Measurements from ENCODE around the gene SLC38A11. TPM values are rescaled to one million over a fixed set of nuclear protein-coding genes. Genes with fewer than 3 reads are reported as not detected.

SLC38A11 gene
- polyA plus RNA-seq, 1 of the 3 experiments (the other 2 are of a cell fraction), result not detected

- Histone ChIP-seq H3K9me3 (no peaks in the 10 kb centered on the region), H4K20me1 (ENCODE audit: insufficient read depth) (no peaks in the 10 kb centered on the region), H2AFZ (ENCODE audit: low read depth) (no peak overlapping the region), H3K4me1 (ENCODE audit: control insufficient read depth in 1 of 2, insufficient read depth in 2 of 2, low read depth in 1 of 2, low read length in 1 of 2) (peaks cover 0 to 9% of the 10 kb centered on the region in 2 experiments; a peak in 2 of 4 replicates), H3K79me2 (ENCODE audit: insufficient read depth) (no peaks in the 10 kb centered on the region), H3K4me3 (ENCODE audit: low read depth in 2 of 2, low read length in 1 of 2) (no peak overlapping the region), H3K9ac (no peak overlapping the region), H3K36me3 (replicated peaks in 1 of 2; ENCODE audit: control insufficient read depth in 1 of 2, insufficient read depth in 2 of 2, low read length in 1 of 2) (no peaks in the 10 kb centered on the region), H3K27ac (ENCODE audit: low read depth in 2 of 2, low read length in 1 of 2) (no peak overlapping the region), H3K9me2 (no peaks in the 10 kb centered on the region), H3F3A (replicated peaks; ENCODE audit: insufficient read depth) (peaks cover 11% of the 10 kb centered on the region), H3K27me3 (ENCODE audit: insufficient read depth) (no peaks in the 10 kb centered on the region), H3K4me2 (no peak overlapping the region)
- CTCF ChIA-PET, result interaction anchor here (1.2 to 2.7 kb wide), 5 partner anchors 17 to 198 kb away, joined by 3 to 11 read pairs (median 5); no protein-coding TSS in a partner anchor
- 71% methylated on average over 4 of the region's 4 CpGs for WGBS (ENCODE audit: low lambda C conversion rate)
- TF ChIP-seq IRF3 (IDR thresholded peaks at IDR 0.05; ENCODE audit: low read depth, low read length), result no peak
- TF ChIP-seq RFX5 (IDR thresholded peaks at IDR 0.05; ENCODE audit: low read length), result no peak
- TF ChIP-seq TAF1 (IDR thresholded peaks at IDR 0.05; ENCODE audit: borderline replicate concordance, low read depth, low read length), result no peak
- no peak for TF ChIP-seq RCOR1 (IDR thresholded peaks at IDR 0.05; ENCODE audit: low read length)
- no peak for TF ChIP-seq USF1 (IDR thresholded peaks at IDR 0.05; ENCODE audit: borderline replicate concordance, low read depth)
- TF ChIP-seq NRF1 (IDR thresholded peaks at IDR 0.05; ENCODE audit: low read depth, low read length), result no peak
- no peak for DNase-seq
- POLR2A ChIA-PET, result no interaction called here
Measured at GRCh38 chr2:164915566-164915965, 39.8 kb downstream of the SLC38A11 start.

- POLR2A ChIA-PET, result no interaction called here
- Histone ChIP-seq H3K79me2 (ENCODE audit: insufficient read depth) (no peaks in the 10 kb centered on the region), H4K20me1 (ENCODE audit: insufficient read depth) (no peaks in the 10 kb centered on the region), H3K36me3 (replicated peaks in 1 of 2; ENCODE audit: control insufficient read depth in 1 of 2, insufficient read depth in 2 of 2, low read length in 1 of 2) (no peaks in the 10 kb centered on the region), H3K27me3 (ENCODE audit: insufficient read depth) (no peaks in the 10 kb centered on the region), H3K9ac (no peak overlapping the region), H3K27ac (ENCODE audit: low read depth in 2 of 2, low read length in 1 of 2) (peak overlapping the region in 1 of 2 experiments; percentile 22; a peak in 2 of 4 replicates), H3K9me2 (no peaks in the 10 kb centered on the region), H3K4me1 (ENCODE audit: control insufficient read depth in 1 of 2, insufficient read depth in 2 of 2, low read depth in 1 of 2, low read length in 1 of 2) (peaks cover 0 to 18% of the 10 kb centered on the region in 2 experiments; a peak in 2 of 4 replicates), H3F3A (replicated peaks; ENCODE audit: insufficient read depth) (peaks cover 11% of the 10 kb centered on the region), H2AFZ (ENCODE audit: low read depth) (peak overlapping the region; percentile 58; the same call in 1 of the 2 replicates), H3K4me2 (no peak overlapping the region), H3K4me3 (ENCODE audit: low read depth in 2 of 2, low read length in 1 of 2) (no peak overlapping the region), H3K9me3 (no peaks in the 10 kb centered on the region)
- TF ChIP-seq EZH2phosphoT487 (IDR thresholded peaks at IDR 0.05; ENCODE audit: borderline replicate concordance, low read depth) (no peak), SMC3 (IDR thresholded peaks at IDR 0.05; ENCODE audit: low read depth, low read length) (peak; percentile 41), RAD21 (IDR thresholded peaks at IDR 0.05; ENCODE audit: low read length) (peak; percentile 67), FOXJ3 (CRISPR knock-in tag; IDR thresholded peaks at IDR 0.05) (no peak), CTCF (IDR thresholded peaks at IDR 0.05) (peak; percentile 62)
- no peak for DNase-seq
- CTCF ChIA-PET, result interaction anchor here (0.6 to 2.7 kb wide), 20 partner anchors 10 to 340 kb away, joined by 3 to 20 read pairs (median 4); partner anchors contain the start of gene COBLL1
Measured at GRCh38 chr2:164913640-164914350, 41.5 kb downstream of the SLC38A11 start.

All from SK-N-SH (cell line).